Measurements from ENCODE around the gene FAM120AOS. TPM values are rescaled to one million over a fixed set of nuclear protein-coding genes. Genes with fewer than 3 reads are reported as not detected.

The FAM120AOS gene
- total and polyA plus RNA-seq, 2 of the 8 experiments (the other 6 are each of a cell fraction or from before 2014, with no cell fraction given): 29.6 to 37.6 TPM

GRCh38 chr9:93416530-93417235 is 36.7 kb downstream of the FAM120AOS start:
- no peak overlapping the region for H2BK120ac ChIP-seq (replicated peaks; ENCODE audit: low read depth, low read length)
- no peaks in the 10 kb centered on the region for H3K79me2 ChIP-seq (ENCODE audit: control insufficient read depth in 1 of 2, insufficient read depth in 2 of 2, low read length in 2 of 2)
- TF ChIP-seq HDAC6 (IDR thresholded peaks at IDR 0.05; ENCODE audit: low read depth, low read length) (no peak), PHF8 (conservative IDR thresholded peaks at IDR 0.05; ENCODE audit: low read depth, low read length) (no peak), USF2 (IDR thresholded peaks at IDR 0.05; ENCODE audit: low read length) (no peak), CEBPB (IDR thresholded peaks at IDR 0.05; ENCODE audit: low read depth, low read length) (no peak), RBBP5 (IDR thresholded peaks at IDR 0.05; ENCODE audit: borderline replicate concordance, low read depth, low read length) (no peak), CBX5 (IDR thresholded peaks at IDR 0.05; ENCODE audit: low read depth, low read length) (no peak), TCF12 (IDR thresholded peaks at IDR 0.05; ENCODE audit: low read depth, low read length) (no peak), MAX (IDR thresholded peaks at IDR 0.05) (no peak), CREB1 (IDR thresholded peaks at IDR 0.05) (no peak), MAFK (IDR thresholded peaks at IDR 0.05; ENCODE audit: low read depth, low read length) (no peak), EZH2 (IDR thresholded peaks at IDR 0.05; ENCODE audit: low read depth, low read length, severe bottlenecking) (no peak), SIRT6 (IDR thresholded peaks at IDR 0.05; ENCODE audit: low read length) (no peak), ZNF274 (IDR thresholded peaks at IDR 0.05; ENCODE audit: borderline replicate concordance, extremely low read depth, low read length) (no peak)

More at GRCh38 chr9:93416530-93417235, 36.7 kb downstream of the FAM120AOS start:
- Histone ChIP-seq H3K23ac (ENCODE audit: insufficient read length) (no peak overlapping the region), H3K23me2 (ENCODE audit: low read depth, low read length) (no peaks in the 10 kb centered on the region), H3K56ac (replicated peaks; ENCODE audit: insufficient read length, low read depth, low read length) (no peak overlapping the region), H4K20me1 (replicated peaks in 1 of 2; ENCODE audit: control insufficient read depth in 1 of 2, insufficient read depth in 2 of 2, low read length in 2 of 2) (no peaks in the 10 kb centered on the region), H2AK5ac (ENCODE audit: low read depth, low read length) (no peak overlapping the region), H3K9me3 (ENCODE audit: insufficient read depth in 2 of 2, low read depth in 1 of 2, low read length in 1 of 2) (no peaks in the 10 kb centered on the region; a peak in 1 of 4 replicates), H3K27me3 (replicated peaks in 1 of 4; ENCODE audit: control insufficient read depth in 3 of 4, extremely low read depth in 1 of 4, insufficient read depth in 3 of 4, low read length in 3 of 4) (no peaks in the 10 kb centered on the region), H2AFZ (ENCODE audit: low read length) (no peak overlapping the region), H3K79me1 (ENCODE audit: low read depth, low read length) (no peaks in the 10 kb centered on the region), H3K18ac (ENCODE audit: extremely low read depth, low read length) (no peak overlapping the region), H3K14ac (ENCODE audit: insufficient read length) (no peak overlapping the region), H4K5ac (ENCODE audit: insufficient read length, low read depth, low read length) (no peak overlapping the region), H3K9ac (replicated peaks in 1 of 4; ENCODE audit: extremely low read depth in 1 of 4, low read depth in 3 of 4, low read length in 3 of 4) (no peak overlapping the region), H2BK15ac (ENCODE audit: low read length) (no peak overlapping the region), H3K4me3 (ENCODE audit: extremely low read depth in 1 of 4, insufficient read depth in 2 of 4, low read depth in 3 of 4, low read length in 4 of 4) (no peak overlapping the region), H2BK20ac (ENCODE audit: low read length) (no peak overlapping the region), H2BK5ac (ENCODE audit: low read depth, low read length) (no peak overlapping the region), H3K36me3 (ENCODE audit: control insufficient read depth in 2 of 4, insufficient read depth in 4 of 4, low read length in 3 of 4) (no peaks in the 10 kb centered on the region), H3K4me1 (replicated peaks in 1 of 4; ENCODE audit: control insufficient read depth in 3 of 4, insufficient read depth in 4 of 4, low read length in 3 of 4) (no peaks in the 10 kb centered on the region), H2BK12ac (ENCODE audit: low read depth, low read length) (no peak overlapping the region), H4K91ac (replicated peaks; ENCODE audit: insufficient read length, low read length) (no peak overlapping the region), H3K4ac (replicated peaks; ENCODE audit: insufficient read length, low read depth, low read length) (no peak overlapping the region), H3K27ac (ENCODE audit: low read depth, low read length) (no peak overlapping the region), H3K4me2 (ENCODE audit: insufficient read depth in 1 of 2, low read depth in 2 of 2, low read length in 2 of 2) (no peak overlapping the region), H4K8ac (ENCODE audit: extremely low read depth, insufficient read depth, low read length) (no peak overlapping the region; the same call in 1 of the 2 replicates)
- FAIRE-seq (no peak), DNase-seq (ENCODE audit: low read depth in 1 of 2, low spot score in 2 of 2) (no peak)
- 84% methylated on average over 8 of the region's 8 CpGs; no CpG with 5 or more reads in 1 of the 2 experiments for WGBS, 2 experiments (ENCODE audit: extremely low coverage in 1 of 2, insufficient coverage in 1 of 2, insufficient read length in 1 of 2, insufficient replicate concordance in 2 of 2, low coverage in 1 of 2, low lambda C conversion rate in 2 of 2, missing lambda C conversion rate in 1 of 2)
- POLR2A ChIA-PET (ENCODE audit: partially characterized antibody): interaction anchor here (1.1 kb wide), 1 partner anchor 24 kb away, joined by 3 read pairs; no protein-coding TSS in a partner anchor
- CTCF ChIA-PET (ENCODE audit: partially characterized antibody): no interaction called here
